Measurements from ENCODE around the gene CALY.

CALY gene

DNA sequence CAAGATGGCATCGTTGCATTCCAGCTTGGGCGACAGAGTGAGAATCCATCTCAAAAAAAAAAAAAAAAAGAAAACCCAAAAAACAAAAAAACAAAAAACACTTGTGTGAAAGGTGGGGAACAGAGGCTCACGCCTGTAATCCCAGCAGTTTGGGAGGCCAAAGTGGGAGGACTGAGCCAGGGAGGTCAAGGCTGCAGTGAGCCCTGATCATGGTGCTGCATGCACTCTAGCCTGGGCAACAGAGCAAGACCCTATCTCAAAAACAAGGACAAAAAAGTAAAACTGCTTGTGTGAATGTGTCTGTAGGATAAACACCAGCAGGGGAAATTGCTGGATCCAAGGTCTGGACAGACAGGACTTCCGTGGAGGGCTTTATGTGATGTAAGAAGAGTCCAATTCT, 46.9 kb upstream of the CALY start:
- TF ChIP-seq, protein P1, sequence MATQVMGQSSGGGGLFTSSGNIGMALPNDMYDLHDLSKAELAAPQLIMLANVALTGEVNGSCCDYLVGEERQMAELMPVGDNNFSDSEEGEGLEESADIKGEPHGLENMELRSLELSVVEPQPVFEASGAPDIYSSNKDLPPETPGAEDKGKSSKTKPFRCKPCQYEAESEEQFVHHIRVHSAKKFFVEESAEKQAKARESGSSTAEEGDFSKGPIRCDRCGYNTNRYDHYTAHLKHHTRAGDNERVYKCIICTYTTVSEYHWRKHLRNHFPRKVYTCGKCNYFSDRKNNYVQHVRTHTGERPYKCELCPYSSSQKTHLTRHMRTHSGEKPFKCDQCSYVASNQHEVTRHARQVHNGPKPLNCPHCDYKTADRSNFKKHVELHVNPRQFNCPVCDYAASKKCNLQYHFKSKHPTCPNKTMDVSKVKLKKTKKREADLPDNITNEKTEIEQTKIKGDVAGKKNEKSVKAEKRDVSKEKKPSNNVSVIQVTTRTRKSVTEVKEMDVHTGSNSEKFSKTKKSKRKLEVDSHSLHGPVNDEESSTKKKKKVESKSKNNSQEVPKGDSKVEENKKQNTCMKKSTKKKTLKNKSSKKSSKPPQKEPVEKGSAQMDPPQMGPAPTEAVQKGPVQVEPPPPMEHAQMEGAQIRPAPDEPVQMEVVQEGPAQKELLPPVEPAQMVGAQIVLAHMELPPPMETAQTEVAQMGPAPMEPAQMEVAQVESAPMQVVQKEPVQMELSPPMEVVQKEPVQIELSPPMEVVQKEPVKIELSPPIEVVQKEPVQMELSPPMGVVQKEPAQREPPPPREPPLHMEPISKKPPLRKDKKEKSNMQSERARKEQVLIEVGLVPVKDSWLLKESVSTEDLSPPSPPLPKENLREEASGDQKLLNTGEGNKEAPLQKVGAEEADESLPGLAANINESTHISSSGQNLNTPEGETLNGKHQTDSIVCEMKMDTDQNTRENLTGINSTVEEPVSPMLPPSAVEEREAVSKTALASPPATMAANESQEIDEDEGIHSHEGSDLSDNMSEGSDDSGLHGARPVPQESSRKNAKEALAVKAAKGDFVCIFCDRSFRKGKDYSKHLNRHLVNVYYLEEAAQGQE (IDR thresholded peaks at IDR 0.05; ENCODE audit: low read depth): no peak
- TF ChIP-seq CREB1 (IDR thresholded peaks at IDR 0.05; ENCODE audit: low read depth): no peak
- TF ChIP-seq NFIC (IDR thresholded peaks at IDR 0.05): no peak
- TF ChIP-seq RAD21 (IDR thresholded peaks at IDR 0.05; ENCODE audit: low read depth): no peak
- TF ChIP-seq TAF1 (IDR thresholded peaks at IDR 0.05; ENCODE audit: low read depth): no peak
- no peak for TF ChIP-seq EP300 (IDR thresholded peaks at IDR 0.05; ENCODE audit: borderline replicate concordance)
- no peak for TF ChIP-seq EGR1 (IDR thresholded peaks at IDR 0.05)
- TF ChIP-seq YY1 (IDR thresholded peaks at IDR 0.05; ENCODE audit: low read depth): no peak
- no peak for TF ChIP-seq ZBTB7A (IDR thresholded peaks at IDR 0.05; ENCODE audit: low read depth)
- no peak for TF ChIP-seq FOXM1 (IDR thresholded peaks at IDR 0.05; ENCODE audit: borderline replicate concordance, low read depth)
- no peak for TF ChIP-seq TEAD4 (IDR thresholded peaks at IDR 0.05)
- no peak for TF ChIP-seq CEBPB (IDR thresholded peaks at IDR 0.05)
- TF ChIP-seq, protein P2, sequence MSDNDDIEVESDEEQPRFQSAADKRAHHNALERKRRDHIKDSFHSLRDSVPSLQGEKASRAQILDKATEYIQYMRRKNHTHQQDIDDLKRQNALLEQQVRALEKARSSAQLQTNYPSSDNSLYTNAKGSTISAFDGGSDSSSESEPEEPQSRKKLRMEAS (IDR thresholded peaks at IDR 0.05): no peak

DNA sequence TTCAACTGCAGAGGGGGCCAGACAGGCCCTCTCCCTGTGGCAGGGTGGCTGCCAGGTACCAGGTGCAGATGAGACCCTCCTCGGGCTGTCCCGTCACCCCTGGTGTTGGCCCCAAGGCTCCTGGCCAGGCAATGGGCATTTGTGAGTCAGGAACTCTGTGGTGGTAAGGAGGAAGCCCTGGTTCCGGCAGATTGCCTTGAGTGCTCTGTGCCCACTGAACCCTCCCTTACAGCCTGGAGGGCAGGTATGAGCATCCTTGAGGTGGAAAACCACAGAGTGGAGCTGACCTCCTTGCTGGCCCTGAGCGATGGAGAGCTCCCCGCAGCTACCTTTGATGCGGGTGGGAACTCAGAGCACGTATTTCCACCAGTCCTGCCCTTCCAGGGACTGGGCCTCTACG, 44.3 kb upstream of the CALY start:
- TF ChIP-seq TAF1 (IDR thresholded peaks at IDR 0.05; ENCODE audit: low read depth): no peak
- TF ChIP-seq ZBTB7A (IDR thresholded peaks at IDR 0.05; ENCODE audit: low read depth): no peak
- no peak for TF ChIP-seq NFIC (IDR thresholded peaks at IDR 0.05)
- no peak for TF ChIP-seq YY1 (IDR thresholded peaks at IDR 0.05; ENCODE audit: low read depth)

DNA sequence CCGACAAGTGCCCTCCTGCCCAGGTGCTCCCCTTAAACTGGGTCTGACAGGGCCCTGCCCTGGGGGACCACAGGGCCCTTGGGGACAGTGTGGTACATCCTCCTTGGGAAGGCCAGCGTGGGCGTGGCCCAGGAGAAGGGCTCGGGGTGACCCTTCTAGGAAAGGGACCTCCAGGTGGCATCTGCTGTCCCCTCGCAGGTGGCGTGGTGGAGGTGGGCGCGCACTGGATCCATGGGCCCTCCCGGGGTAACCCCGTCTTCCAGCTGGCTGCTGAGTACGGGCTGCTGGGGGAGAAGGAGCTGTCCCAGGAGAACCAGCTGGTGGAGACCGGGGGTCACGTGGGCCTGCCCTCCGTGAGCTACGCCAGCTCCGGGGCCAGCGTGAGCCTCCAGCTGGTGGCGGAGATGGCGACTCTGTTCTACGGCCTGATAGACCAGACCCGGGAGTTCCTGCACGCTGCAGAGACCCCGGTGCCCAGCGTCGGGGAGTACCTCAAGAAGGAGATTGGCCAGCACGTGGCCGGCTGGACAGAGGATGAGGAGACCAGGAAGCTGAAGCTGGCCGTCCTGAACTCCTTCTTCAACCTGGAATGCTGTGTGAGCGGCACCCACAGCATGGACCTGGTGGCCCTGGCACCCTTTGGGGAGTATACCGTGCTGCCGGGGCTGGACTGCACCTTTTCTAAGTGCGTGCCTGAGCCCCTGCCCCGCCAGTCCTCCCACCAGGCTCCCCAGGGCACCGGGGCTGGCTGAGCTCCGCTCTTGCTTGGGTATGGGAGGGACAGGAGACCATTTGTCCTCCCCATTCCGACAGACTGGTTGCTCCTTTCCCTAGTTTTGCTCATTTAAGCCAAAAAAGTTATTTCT, 43.3 kb upstream of the CALY start:
- TF ChIP-seq ZBTB7A (IDR thresholded peaks at IDR 0.05; ENCODE audit: low read depth): 0 out of 2 replicates have a peak, but pooled peaks have one; percentile 34
- no peak for TF ChIP-seq EGR1 (IDR thresholded peaks at IDR 0.05)

DNA sequence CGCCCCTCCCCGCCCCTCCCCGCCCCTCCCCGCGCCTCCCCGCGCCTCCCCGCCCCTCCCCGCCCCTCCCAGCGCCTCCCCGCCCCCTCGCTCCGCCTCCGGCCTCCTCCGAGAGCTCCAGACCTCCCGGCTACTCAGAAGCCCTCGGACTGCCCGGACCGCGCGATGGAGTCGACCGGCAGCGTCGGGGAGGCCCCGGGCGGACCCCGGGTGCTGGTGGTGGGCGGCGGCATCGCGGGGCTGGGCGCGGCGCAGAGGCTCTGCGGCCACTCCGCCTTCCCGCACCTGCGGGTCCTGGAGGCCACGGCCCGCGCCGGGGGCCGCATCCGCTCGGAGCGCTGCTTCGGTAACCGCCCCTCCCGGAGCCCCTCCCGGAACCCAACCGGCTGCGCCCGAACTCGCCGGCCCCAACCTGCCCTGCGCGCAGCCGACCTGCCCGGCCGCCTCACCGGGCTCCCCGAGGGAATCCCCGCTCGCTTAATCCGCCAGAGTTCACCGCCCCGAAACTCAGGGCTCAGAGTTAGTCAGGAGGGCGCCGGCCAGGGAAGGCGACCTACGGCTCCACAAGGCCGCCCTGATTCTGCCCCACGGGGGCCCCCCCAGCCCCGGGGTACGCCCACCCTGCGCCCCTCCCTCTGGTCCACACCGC, 42.6 kb upstream of the CALY start, which contains the start of gene PAOX:
Gene PAOX (plus strand): TSS at position 111 of the 649 bp plus-strand sequence. CDS start 55 bp downstream, at position 166.
- TF ChIP-seq TEAD4 (IDR thresholded peaks at IDR 0.05) (no peak), RAD21 (IDR thresholded peaks at IDR 0.05; ENCODE audit: low read depth) (no peak), CREB1 (IDR thresholded peaks at IDR 0.05; ENCODE audit: low read depth) (no peak), FOXM1 (IDR thresholded peaks at IDR 0.05; ENCODE audit: borderline replicate concordance, low read depth) (no peak), TAF1 (IDR thresholded peaks at IDR 0.05; ENCODE audit: low read depth) (peak; percentile 50; the same call in 1 of the 2 replicates)
- TF ChIP-seq, protein P3, sequence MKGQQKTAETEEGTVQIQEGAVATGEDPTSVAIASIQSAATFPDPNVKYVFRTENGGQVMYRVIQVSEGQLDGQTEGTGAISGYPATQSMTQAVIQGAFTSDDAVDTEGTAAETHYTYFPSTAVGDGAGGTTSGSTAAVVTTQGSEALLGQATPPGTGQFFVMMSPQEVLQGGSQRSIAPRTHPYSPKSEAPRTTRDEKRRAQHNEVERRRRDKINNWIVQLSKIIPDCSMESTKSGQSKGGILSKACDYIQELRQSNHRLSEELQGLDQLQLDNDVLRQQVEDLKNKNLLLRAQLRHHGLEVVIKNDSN (IDR thresholded peaks at IDR 0.05): no peak
- TF ChIP-seq, protein P2 (IDR thresholded peaks at IDR 0.05): no peak; the same call in 1 of the 2 replicates

DNA sequence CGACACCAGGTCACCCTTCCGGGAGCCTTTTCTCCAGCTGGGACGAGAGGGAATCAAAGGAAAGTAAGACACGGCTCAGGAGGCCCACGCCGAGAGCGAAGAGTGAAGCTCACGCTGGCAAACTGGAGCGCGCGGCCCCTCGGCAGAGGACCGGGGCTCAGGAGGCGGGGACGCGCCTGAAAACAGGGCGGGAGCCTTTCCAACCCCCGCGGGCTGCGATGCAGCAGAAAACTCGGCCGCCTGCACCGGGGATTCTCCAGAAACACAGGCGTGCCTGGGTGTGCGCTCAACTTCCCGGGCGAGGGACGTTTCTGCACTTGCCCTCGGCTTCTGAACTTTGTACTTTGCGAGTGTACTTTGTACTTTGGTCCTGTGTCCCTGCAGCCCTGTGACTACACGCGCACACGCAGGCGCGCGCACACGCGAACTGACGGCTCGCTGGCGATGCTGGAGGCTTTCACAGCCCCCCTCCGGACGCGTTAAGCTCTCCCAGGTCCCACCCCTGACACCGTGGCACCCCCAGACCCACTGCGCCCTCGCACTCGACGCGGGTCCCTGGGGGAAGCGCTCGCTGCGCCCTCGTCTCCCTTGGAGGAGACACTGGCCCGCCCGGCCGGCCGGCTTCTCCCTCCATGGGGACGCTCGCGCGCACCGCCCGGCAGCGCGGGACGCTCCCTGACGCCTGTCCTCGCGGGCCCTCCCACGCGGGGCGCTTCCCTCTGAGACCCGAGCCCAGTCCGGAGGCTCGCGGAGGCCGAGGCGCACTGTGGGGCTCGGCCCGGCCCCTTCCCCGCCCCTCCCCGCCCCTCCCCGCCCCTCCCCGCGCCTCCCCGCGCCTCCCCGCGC, 41.8 kb upstream of the CALY start:
- TF ChIP-seq TCF12 (IDR thresholded peaks at IDR 0.05; ENCODE audit: low read depth) (0 out of 2 replicates have a peak, but pooled peaks have one; percentile 4), EGR1 (IDR thresholded peaks at IDR 0.05) (no peak), ZBTB7A (IDR thresholded peaks at IDR 0.05; ENCODE audit: low read depth) (peak; percentile 5; the same call in 1 of the 2 replicates), CEBPB (IDR thresholded peaks at IDR 0.05) (no peak), NFIC (IDR thresholded peaks at IDR 0.05) (0 out of 2 replicates have a peak, but pooled peaks have one; percentile 4), TEAD4 (IDR thresholded peaks at IDR 0.05) (no peak), FOXM1 (IDR thresholded peaks at IDR 0.05; ENCODE audit: borderline replicate concordance, low read depth) (no peak), YY1 (IDR thresholded peaks at IDR 0.05; ENCODE audit: low read depth) (no peak), TAF1 (IDR thresholded peaks at IDR 0.05; ENCODE audit: low read depth) (peak; percentile 26; the same call in 1 of the 2 replicates), CREB1 (IDR thresholded peaks at IDR 0.05; ENCODE audit: low read depth) (no peak), RAD21 (IDR thresholded peaks at IDR 0.05; ENCODE audit: low read depth) (no peak), EP300 (IDR thresholded peaks at IDR 0.05; ENCODE audit: borderline replicate concordance) (no peak)
- TF ChIP-seq, protein P2 (IDR thresholded peaks at IDR 0.05): peak; percentile 53; the same call in 1 of the 2 replicates
- TF ChIP-seq, protein P3 (IDR thresholded peaks at IDR 0.05): no peak
- TF ChIP-seq, protein P1 (IDR thresholded peaks at IDR 0.05; ENCODE audit: low read depth): no peak
